GM23338 (cell line): ENCODE results near the gene CXCL8. TPM values are rescaled to one million over a fixed set of nuclear protein-coding genes. Genes with fewer than 3 reads are reported as not detected.

Source experiments
- ATAC-seq: fragments of 200-7000 bp; cut with Tn5 transposase; 3 replicates; pipeline ENCODE4 v1.9.1; 2020
- DNase-seq: peaks from one replicate; pipeline ENCODE4 v3.0.0-alpha.2; 2015; ENCODE audit warnings: low spot score
- H2AFZ ChIP-seq: fragments of 200-600 bp; sonication (generic); 2 replicates; pipeline ENCODE4 v1.8.0; 2016; ENCODE audit warnings: antibody characterized with exemption, mild to moderate bottlenecking, moderate library complexity
- H3F3A ChIP-seq: fragments of 200-600 bp; sonication (generic); replicated peaks from 2 replicates; pipeline ENCODE4 v1.8.0; 2017; ENCODE audit warnings: antibody characterized with exemption, mixed run types, low read depth
- H3K27ac ChIP-seq: fragments of 200-600 bp; sonication (generic); 2 replicates; pipeline ENCODE4 v1.6.1; 2016; ENCODE audit warnings: low read depth
- H3K27me3 ChIP-seq: fragments of 200-600 bp; sonication (generic); 2 replicates; pipeline ENCODE4 v1.8.0; 2016; ENCODE audit warnings: mild to moderate bottlenecking, mixed run types, moderate library complexity; ENCODE audit not compliant: insufficient read depth
- H3K36me3 ChIP-seq: fragments of 200-600 bp; sonication (generic); 2 replicates; pipeline ENCODE4 v1.8.0; 2016; ENCODE audit warnings: mild to moderate bottlenecking; ENCODE audit not compliant: insufficient read depth
- H3K4me1 ChIP-seq: fragments of 200-600 bp; sonication (generic); 2 replicates; pipeline ENCODE4 v1.8.0; 2016; ENCODE audit warnings: mild to moderate bottlenecking, moderate library complexity; ENCODE audit not compliant: insufficient read depth
- H3K4me2 ChIP-seq: fragments of 200-600 bp; sonication (generic); 2 replicates; pipeline ENCODE4 v1.7.1; 2017; ENCODE audit warnings: mixed run types
- H3K4me3 ChIP-seq: fragments of 200-600 bp; sonication (generic); 2 replicates; pipeline ENCODE4 v1.6.1; 2016; ENCODE audit warnings: mixed run types
- H3K79me2 ChIP-seq: fragments of 200-600 bp; sonication (generic); replicated peaks from 2 replicates; pipeline ENCODE4 v1.8.0; 2017; ENCODE audit warnings: mild to moderate bottlenecking; ENCODE audit not compliant: insufficient read depth
- H3K9me2 ChIP-seq: fragments of 200-600 bp; sonication (generic); 2 replicates; pipeline ENCODE4 v1.8.0; 2017; ENCODE audit not compliant: insufficient read depth
- H4K20me1 ChIP-seq: fragments of 200-600 bp; sonication (generic); replicated peaks from 2 replicates; pipeline ENCODE4 v1.8.0; 2017; ENCODE audit warnings: mild to moderate bottlenecking; ENCODE audit not compliant: insufficient read depth
- H3K27ac Mint-ChIP-seq: 2 replicates; pipeline ENCODE4 v1.8.0; 2020; ENCODE audit warnings: inconsistent platforms, mild to moderate bottlenecking, moderate library complexity, mixed read lengths
- H3K27me3 Mint-ChIP-seq: 3 replicates; pipeline ENCODE4 v1.8.0; 2022; ENCODE audit warnings: low read depth, mild to moderate bottlenecking, moderate library complexity, mixed read lengths, inconsistent platforms; ENCODE audit not compliant: insufficient read depth, poor library complexity
- H3K36me3 Mint-ChIP-seq: 3 replicates; pipeline ENCODE4 v1.8.0; 2021; ENCODE audit warnings: low read depth, mild to moderate bottlenecking, inconsistent platforms, moderate library complexity, mixed read lengths
- H3K4me1 Mint-ChIP-seq: 3 replicates; pipeline ENCODE4 v1.8.0; 2020; ENCODE audit warnings: mild to moderate bottlenecking, inconsistent platforms, mixed read lengths
- H3K4me3 Mint-ChIP-seq: 3 replicates; pipeline ENCODE4 v1.8.0; 2021; ENCODE audit warnings: moderate library complexity, mild to moderate bottlenecking, inconsistent platforms, mixed read lengths
- H3K9me3 Mint-ChIP-seq: 3 replicates; pipeline ENCODE4 v1.8.0; 2020; ENCODE audit warnings: moderate library complexity, mild to moderate bottlenecking, inconsistent platforms, mixed read lengths
- CREB1 ChIP-seq: fragments of 250-450 bp; sonication (Bioruptor Pico); IDR thresholded peaks from 2 replicates; pipeline ENCODE4 v1.5.0; 2020; ENCODE audit warnings: low read depth, mild to moderate bottlenecking, moderate library complexity
- EZH2 ChIP-seq: fragments of 200-600 bp; sonication (generic); IDR thresholded peaks from one replicate; pipeline ENCODE4 v1.8.0; 2017; ENCODE audit warnings: antibody characterized with exemption, mild to moderate bottlenecking, low read depth; ENCODE audit not compliant: unreplicated experiment
- EZH2phosphoT487 ChIP-seq: fragments of 200-600 bp; sonication (generic); IDR thresholded peaks from one replicate; pipeline ENCODE4 v1.8.1; 2018; ENCODE audit warnings: antibody characterized with exemption; ENCODE audit not compliant: unreplicated experiment
- JUNB ChIP-seq: IDR thresholded peaks from one replicate; pipeline ENCODE4 v1.6.1; 2016; ENCODE audit warnings: antibody characterized with exemption; ENCODE audit not compliant: unreplicated experiment
- NANOG ChIP-seq: IDR thresholded peaks from 2 replicates; pipeline ENCODE4 v1.6.1; 2016; ENCODE audit warnings: antibody characterized with exemption, borderline replicate concordance
- REST ChIP-seq: IDR thresholded peaks from one replicate; pipeline ENCODE4 v1.6.1; 2018; ENCODE audit warnings: antibody characterized with exemption; ENCODE audit not compliant: unreplicated experiment
- STAT1 ChIP-seq: IDR thresholded peaks from one replicate; pipeline ENCODE4 v1.6.1; 2016; ENCODE audit warnings: antibody characterized with exemption; ENCODE audit not compliant: unreplicated experiment
- ZNF114 ChIP-seq: fragments of 250-450 bp; sonication (Bioruptor Pico); IDR thresholded peaks from 2 replicates; pipeline ENCODE4 v1.5.0; 2020; ENCODE audit warnings: mild to moderate bottlenecking, moderate library complexity
- ZNF331 ChIP-seq: fragments of 250-450 bp; sonication (Bioruptor Pico); IDR thresholded peaks from 2 replicates; pipeline ENCODE4 v1.5.0; 2020; ENCODE audit warnings: low read depth, mild to moderate bottlenecking, moderate library complexity
- polyA plus RNA-seq: library from polyadenylated mRNA; unstranded; fragments of >200 nt; fragmentation: Nextera tagmentation; extraction: Ambion mirVana; gene quantifications from 2 replicates; pipeline ENCODE4 v1.2.1, GENCODE V29; 2016
- total RNA-seq: library from RNA; depleted of rRNA; stranded (reverse); fragments of >200 nt; shearing (Covaris generic); gene quantifications from 2 replicates; pipeline ENCODE4 v1.2.3, GENCODE V29; 2014
- TF ChIP-seq, protein P1 (sequence below): fragments of 250-450 bp; sonication (Bioruptor Pico); IDR thresholded peaks from 2 replicates; pipeline ENCODE4 v1.5.0; 2020; ENCODE audit warnings: mild to moderate bottlenecking, moderate library complexity

The CXCL8 gene
- total and polyA plus RNA-seq, 2 experiments from 2014 or later: 0.11 TPM; not detected in 1

DNA sequence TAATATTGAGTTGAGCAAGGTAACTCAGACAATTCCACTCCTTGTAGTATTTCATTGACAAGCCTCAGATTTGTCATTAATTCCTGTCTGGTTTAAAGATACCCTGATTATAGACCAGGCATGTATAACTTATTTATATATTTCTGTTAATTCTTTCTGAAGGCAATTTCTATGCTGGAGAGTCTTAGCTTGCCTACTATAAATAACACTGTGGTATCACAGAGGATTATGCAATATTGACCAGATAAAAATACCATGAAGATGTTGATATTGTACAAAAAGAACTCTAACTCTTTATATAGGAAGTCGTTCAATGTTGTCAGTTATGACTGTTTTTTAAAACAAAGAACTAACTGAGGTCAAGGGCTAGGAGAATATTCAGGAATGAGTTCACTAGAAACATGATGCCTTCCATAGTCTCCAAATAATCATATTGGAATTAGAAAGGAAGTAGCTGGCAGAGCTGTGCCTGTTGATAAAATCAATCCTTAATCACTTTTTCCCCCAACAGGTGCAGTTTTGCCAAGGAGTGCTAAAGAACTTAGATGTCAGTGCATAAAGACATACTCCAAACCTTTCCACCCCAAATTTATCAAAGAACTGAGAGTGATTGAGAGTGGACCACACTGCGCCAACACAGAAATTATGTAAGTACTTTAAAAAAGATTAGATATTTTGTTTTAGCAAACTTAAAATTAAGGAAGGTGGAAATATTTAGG, 821 bp downstream of the CXCL8 start:
- Histone ChIP-seq H3F3A (no peaks in the 10 kb centered on the region), H3K4me2 (no peak overlapping the region), H3K4me3 (no peak overlapping the region), H2AFZ (no peak overlapping the region), H3K79me2 (no peaks in the 10 kb centered on the region), H3K27me3 (no peaks in the 10 kb centered on the region), H3K4me1 (no peaks in the 10 kb centered on the region), H3K36me3 (no peaks in the 10 kb centered on the region), H3K27ac (no peak overlapping the region), H4K20me1 (no peaks in the 10 kb centered on the region), H3K9me2 (0 out of 2 replicates have a peak, but pooled peaks cover 5% of the 10 kb centered on the region)
- no peaks in the 10 kb centered on the region for H3K36me3 Mint-ChIP-seq
- H3K27me3 Mint-ChIP-seq: no peaks in the 10 kb centered on the region
- TF ChIP-seq EZH2: no peak
- TF ChIP-seq EZH2phosphoT487: no peak
- no peak for TF ChIP-seq STAT1
- no peak for TF ChIP-seq ZNF114 (CRISPR knock-in tag)
- TF ChIP-seq ZNF331 (CRISPR knock-in tag): no peak
- TF ChIP-seq CREB1 (CRISPR knock-in tag): no peak
- no peak for TF ChIP-seq REST
- TF ChIP-seq NANOG: no peak
- no peak for TF ChIP-seq JUNB
- TF ChIP-seq, protein P1, sequence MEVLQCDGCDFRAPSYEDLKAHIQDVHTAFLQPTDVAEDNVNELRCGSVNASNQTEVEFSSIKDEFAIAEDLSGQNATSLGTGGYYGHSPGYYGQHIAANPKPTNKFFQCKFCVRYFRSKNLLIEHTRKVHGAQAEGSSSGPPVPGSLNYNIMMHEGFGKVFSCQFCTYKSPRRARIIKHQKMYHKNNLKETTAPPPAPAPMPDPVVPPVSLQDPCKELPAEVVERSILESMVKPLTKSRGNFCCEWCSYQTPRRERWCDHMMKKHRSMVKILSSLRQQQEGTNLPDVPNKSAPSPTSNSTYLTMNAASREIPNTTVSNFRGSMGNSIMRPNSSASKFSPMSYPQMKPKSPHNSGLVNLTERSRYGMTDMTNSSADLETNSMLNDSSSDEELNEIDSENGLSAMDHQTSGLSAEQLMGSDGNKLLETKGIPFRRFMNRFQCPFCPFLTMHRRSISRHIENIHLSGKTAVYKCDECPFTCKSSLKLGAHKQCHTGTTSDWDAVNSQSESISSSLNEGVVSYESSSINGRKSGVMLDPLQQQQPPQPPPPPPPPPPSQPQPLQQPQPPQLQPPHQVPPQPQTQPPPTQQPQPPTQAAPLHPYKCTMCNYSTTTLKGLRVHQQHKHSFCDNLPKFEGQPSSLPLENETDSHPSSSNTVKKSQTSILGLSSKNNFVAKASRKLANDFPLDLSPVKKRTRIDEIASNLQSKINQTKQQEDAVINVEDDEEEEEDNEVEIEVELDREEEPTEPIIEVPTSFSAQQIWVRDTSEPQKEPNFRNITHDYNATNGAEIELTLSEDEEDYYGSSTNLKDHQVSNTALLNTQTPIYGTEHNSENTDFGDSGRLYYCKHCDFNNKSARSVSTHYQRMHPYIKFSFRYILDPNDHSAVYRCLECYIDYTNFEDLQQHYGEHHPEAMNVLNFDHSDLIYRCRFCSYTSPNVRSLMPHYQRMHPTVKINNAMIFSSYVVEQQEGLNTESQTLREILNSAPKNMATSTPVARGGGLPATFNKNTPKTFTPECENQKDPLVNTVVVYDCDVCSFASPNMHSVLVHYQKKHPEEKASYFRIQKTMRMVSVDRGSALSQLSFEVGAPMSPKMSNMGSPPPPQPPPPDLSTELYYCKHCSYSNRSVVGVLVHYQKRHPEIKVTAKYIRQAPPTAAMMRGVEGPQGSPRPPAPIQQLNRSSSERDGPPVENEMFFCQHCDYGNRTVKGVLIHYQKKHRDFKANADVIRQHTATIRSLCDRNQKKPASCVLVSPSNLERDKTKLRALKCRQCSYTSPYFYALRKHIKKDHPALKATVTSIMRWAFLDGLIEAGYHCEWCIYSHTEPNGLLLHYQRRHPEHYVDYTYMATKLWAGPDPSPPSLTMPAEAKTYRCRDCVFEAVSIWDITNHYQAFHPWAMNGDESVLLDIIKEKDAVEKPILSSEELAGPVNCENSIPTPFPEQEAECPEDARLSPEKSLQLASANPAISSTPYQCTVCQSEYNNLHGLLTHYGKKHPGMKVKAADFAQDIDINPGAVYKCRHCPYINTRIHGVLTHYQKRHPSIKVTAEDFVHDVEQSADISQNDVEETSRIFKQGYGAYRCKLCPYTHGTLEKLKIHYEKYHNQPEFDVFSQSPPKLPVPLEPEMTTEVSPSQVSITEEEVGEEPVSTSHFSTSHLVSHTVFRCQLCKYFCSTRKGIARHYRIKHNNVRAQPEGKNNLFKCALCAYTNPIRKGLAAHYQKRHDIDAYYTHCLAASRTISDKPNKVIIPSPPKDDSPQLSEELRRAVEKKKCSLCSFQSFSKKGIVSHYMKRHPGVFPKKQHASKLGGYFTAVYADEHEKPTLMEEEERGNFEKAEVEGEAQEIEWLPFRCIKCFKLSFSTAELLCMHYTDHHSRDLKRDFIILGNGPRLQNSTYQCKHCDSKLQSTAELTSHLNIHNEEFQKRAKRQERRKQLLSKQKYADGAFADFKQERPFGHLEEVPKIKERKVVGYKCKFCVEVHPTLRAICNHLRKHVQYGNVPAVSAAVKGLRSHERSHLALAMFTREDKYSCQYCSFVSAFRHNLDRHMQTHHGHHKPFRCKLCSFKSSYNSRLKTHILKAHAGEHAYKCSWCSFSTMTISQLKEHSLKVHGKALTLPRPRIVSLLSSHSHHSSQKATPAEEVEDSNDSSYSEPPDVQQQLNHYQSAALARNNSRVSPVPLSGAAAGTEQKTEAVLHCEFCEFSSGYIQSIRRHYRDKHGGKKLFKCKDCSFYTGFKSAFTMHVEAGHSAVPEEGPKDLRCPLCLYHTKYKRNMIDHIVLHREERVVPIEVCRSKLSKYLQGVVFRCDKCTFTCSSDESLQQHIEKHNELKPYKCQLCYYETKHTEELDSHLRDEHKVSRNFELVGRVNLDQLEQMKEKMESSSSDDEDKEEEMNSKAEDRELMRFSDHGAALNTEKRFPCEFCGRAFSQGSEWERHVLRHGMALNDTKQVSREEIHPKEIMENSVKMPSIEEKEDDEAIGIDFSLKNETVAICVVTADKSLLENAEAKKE (CRISPR knock-in tag): no peak
- H3K9me3 Mint-ChIP-seq: no peaks in the 10 kb centered on the region; the same call in 2 of the 3 replicates
- H3K4me1 Mint-ChIP-seq: no peaks in the 10 kb centered on the region
- no peak overlapping the region for H3K4me3 Mint-ChIP-seq
- no peak overlapping the region for H3K27ac Mint-ChIP-seq
- no peak for ATAC-seq
- DNase-seq: no peak
